GM18520 (cell line): Measurements from ENCODE around the gene PDZD2.
"Not testable (repeated sequence)": the region's sequence is repeated elsewhere in the genome, so short reads cannot be mapped to it uniquely, and the experiment has no call there.

Experiments used
- ATAC-seq: cut with Tn5 transposase; IDR thresholded peaks from one replicate; pipeline ENCODE4 v1.9.1; 2021; ENCODE audit not compliant: unreplicated experiment

Gene PDZD2

DNA sequence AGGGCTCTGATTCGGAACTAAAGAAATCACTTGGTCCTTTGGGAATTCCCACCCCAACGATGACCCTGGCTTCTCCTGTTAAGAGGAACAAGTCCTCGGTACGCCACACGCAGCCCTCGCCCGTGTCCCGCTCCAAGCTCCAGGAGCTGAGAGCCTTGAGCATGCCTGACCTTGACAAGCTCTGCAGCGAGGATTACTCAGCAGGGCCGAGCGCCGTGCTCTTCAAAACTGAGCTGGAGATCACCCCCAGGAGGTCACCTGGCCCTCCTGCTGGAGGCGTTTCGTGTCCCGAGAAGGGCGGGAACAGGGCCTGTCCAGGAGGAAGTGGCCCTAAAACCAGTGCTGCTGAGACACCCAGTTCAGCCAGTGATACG lies 451.8 kb downstream of the PDZD2 start:
- no peak for ATAC-seq

DNA sequence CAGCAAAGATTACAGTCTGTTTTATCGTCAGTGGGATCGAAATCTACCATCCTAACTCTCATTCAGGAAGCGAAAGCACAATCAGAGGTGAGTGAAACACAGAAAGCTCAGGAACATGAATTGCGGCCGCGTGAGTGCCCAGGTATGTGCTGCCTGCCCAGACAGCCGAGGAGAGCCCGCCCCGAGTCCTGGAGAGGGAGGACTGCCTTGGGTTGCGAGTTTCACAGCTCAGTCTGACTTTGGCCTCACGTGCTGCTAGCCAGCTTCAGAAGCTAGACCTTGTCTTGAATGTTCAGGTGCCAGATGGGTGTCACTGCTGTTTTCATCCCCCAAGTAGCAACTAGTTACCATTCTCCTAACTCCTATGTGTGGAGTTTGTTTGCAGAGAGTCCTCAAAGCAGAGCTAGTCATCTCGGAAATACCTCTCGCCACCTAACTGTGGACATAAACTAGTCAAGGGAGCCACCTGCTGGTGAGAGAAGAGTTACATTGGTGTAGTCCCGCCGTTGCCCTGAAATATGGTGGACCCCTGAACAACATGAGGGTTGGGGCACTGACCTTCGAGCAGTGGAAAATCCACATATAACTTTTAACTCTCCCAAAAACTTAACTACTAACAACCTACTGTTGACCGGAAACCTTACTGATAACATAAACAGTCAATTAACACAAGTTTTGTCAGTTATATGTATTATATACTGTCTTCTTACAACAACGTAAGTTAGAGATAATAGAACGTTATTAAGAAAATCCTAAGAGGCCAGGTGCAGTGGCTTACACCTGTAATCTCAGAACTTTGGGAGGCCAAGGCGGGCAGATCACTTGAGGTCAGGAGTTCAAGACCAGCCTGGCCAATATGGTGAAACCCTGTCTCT lies 454.2 kb downstream of the PDZD2 start:
- peak; percentile 90 for ATAC-seq

DNA sequence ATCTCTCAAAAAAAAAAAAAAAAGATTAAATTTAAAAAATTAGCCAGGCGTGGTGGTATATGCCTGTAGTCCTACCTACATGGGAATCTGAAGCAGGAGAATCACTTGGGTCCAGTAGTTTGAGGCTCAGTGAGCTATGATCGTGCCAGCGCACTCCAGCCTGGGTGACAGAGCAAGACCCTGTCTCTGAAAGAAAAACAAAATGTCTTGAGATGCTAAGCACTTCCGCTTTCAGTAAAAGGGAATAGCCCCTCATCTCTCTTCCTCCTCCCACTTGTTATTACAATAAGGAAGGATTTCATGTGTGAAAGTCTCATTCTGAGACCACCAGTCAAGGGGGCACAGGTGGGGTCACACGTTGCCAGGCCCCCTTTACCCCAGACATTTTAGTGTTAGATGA lies 455.8 kb downstream of the PDZD2 start:
- ATAC-seq: no peak

DNA sequence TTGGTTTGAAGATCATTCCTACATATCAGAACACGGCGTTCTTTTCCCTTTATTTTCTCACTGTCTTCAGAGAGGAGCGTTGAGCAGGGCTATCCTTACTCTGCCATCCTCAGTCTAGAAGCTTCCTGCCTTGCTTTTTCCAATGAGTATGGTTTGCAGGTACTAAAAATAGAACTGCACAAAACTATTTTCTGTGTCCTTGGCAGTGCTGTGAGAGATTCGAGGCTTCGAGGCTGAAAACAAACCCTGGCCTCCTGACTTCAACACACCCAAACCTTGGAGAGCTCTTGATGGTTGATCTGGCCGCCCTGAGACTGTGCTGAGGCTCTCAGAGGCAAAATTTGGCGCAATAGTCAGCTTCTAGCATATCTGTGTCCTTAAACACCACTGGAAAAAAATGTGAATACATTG lies 456.3 kb downstream of the PDZD2 start:
- no peak for ATAC-seq

DNA sequence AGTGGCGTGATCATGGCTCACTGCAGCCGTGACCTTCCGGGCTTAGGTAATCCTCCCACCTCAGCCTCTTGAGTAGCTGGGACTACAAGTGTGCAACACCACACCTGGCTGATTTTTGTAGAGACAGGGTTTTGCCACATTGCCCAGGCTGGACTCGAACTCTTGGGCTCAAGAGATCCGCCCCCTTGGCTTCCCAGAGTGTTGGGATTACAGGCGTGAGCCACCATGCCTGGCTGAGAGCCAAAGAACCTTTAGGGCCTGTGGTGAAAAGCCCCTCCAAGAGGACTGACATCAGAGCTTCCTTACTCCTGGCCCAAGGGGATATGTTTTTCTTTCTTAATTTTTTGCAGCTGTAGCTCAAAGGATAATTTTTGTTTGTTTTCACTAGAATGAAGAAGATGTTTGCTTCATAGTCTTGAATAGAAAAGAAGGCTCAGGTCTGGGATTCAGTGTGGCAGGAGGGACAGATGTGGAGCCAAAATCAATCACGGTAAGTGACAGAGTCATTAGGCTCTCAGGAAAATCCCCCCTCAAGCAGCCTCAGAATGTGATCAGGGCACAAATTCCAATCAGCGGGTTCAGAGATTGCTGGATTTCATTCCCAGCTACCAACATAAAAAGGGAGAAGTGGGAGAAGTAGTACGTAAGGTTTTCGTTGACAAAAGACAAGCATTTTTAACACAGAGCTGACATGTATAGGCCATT lies 458.1 kb downstream of the PDZD2 start:
- no peak for ATAC-seq

DNA sequence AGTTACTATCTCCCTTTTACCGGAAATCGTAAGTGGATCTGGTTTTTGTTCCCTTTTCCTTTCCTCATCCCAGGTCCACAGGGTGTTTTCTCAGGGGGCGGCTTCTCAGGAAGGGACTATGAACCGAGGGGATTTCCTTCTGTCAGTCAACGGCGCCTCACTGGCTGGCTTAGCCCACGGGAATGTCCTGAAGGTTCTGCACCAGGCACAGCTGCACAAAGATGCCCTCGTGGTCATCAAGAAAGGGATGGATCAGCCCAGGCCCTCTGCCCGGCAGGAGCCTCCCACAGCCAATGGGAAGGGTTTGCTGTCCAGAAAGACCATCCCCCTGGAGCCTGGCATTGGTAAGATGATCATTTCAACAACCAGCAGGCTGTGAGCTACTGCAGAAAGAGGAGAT lies 459.4 kb downstream of the PDZD2 start:
- ATAC-seq: no peak

DNA sequence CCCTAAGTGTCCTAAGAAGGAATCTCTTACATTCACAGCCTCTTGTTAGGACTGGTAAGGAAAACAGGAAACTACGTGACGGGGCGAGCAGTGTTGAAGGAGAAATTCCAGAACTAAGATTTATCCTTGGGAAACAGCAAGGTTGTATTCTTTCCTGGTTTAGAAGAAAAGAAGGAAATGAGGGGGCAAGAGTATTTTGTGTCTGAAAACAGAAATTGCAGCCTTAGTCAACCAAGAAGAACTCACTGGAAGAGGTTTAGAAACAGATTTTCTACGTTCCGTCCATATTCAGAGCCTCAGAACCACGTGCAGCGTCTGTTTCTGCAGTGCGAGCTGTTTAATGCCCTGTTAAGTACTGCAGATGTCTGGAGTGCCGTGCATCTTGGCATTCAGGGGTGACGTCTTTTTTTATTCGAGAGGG lies 460.0 kb downstream of the PDZD2 start:
- ATAC-seq: no peak

DNA sequence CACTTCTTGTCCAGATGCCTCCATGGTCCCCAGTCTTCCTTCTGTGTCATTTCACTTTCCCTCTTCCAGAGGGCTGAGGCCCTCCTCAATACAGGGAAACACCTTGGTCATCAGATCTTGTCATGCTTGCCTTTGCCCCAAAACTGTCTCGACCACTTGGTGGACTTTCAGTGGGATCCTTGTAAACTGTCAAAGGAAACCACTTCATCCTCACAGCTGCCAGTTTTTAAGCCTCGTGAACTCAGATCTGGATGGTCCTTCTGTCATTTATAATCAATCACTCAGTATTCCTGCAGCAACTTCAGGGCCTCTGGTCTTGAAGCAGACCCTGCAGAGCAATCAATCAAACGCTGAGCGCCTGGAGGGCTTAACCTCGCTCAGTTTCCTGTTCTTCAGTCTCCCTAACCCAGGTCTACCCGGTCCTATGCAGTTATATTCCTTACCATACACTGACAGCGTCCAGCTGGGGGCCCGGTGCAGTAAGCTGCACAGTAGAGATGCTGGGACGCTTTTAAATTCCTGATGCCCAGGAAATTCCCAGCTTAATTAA lies 460.6 kb downstream of the PDZD2 start:
- ATAC-seq: no peak

DNA sequence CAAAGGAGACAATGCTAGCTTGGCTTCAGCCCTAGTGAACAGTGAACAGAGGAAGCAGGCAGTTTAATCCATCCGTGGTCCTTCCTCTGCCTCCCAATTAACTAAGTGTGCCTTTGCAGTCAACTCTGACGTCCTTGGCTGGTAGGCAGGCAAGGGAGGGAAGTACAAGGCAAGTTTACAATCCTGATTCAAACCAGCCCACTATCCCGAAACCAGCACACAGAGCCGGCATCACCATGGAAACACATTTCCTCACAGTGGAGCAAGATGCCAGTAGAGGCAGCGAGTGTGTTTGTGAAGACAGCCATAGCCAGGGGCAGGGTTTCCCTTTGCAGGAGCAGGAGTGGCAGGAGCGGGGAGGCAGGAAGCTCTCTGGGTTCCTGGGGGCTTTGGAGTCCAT lies 461.3 kb downstream of the PDZD2 start:
- no peak for ATAC-seq

DNA sequence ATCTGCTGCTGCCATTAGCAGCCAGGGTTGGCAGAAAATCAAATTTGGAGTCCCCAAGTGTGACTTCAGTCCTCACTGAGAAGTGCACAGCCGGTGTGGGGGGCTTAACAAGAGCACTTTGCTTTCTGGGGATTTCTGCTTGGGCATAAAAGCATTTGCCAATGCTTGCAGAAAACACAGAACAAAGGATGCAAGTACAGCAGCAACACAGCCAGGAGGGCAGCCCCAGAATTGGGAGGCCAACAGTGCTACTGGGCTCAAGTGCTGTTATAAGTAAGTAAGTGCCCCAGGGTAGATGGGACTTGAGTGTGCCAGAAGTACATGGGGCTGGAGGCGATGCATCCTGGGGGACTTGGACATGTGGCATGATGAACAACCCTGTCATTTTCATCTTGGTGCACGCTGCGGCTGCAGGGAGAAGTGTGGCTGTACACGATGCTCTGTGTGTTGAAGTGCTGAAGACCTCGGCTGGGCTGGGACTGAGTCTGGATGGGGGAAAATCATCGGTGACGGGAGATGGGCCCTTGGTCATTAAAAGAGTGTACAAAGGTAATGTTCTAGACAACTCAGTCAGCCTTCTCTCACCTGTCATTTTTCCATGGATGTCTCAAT lies 461.9 kb downstream of the PDZD2 start:
- no peak for ATAC-seq

DNA sequence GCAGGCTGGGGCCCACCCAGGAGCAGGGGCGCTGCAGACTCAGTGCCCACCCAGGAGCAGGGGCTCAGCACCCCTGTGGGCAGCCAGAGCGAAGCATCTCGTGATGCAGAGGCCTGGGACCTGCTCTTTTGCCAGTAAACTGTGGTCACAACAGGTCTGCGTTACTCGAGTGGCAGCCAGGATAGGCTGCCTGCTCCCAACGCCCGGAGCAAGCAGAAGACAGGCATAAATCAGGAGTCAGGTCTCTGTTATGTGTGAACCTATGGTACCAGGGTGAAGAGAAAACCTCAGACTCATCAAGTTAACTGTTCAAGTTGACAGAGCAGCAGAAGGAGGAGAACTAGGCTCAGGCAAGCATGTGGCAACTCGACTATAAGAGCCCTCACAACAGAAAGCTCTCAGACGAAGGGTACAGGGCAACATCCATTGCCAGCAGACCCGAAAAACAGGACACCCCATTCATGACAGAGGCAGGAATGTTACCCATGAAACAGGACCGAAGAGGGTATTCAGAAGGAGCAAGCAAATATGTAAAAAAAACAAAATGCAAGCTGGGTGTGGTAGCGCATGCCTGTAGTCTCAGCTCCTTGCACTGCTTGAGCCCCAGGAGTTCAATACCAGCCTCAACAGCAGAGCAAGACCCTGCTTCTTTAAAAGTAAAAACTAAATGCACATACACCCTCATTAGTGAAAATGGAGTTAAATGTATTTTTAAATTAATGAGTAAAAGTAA lies 463.5 kb downstream of the PDZD2 start:
- no peak for ATAC-seq

DNA sequence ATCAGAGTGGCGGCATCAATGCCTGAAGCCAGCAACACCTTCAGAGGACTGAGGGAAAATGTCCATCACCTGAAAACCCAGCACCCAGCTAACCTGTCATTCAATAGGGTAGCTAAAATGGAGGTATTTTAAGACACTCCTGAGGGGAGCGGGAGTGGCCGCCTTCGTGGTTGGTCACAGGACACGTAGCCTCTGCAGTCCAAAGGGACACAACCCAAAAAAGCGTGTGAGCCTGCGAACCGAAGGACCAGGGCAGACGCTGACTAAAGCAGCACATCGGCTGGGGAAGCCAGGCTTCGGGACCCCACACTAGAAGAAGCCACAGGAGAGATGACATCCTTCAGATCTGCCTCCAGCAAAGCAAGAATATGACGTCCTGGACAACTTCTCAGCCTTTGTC lies 464.6 kb downstream of the PDZD2 start:
- ATAC-seq: no peak

DNA sequence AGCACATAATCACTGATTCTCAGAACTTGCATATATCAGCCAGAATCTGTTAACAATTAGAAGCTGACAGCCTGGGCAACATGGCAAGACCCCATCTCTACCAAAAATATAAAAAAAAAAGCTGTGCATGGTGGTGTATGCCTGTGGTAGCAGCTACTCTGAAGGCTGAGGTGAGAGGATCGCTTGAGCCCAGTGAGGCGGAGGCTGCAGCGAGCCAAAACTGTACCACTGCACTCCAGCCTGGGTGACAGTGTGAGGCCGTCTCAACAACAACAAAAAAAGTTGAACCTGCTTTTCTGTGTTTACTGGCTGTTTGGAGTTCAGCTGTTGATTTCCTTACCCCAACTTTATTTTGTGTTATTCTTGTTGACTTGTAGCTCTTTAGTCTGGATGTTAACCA lies 468.4 kb downstream of the PDZD2 start:
- no peak for ATAC-seq

DNA sequence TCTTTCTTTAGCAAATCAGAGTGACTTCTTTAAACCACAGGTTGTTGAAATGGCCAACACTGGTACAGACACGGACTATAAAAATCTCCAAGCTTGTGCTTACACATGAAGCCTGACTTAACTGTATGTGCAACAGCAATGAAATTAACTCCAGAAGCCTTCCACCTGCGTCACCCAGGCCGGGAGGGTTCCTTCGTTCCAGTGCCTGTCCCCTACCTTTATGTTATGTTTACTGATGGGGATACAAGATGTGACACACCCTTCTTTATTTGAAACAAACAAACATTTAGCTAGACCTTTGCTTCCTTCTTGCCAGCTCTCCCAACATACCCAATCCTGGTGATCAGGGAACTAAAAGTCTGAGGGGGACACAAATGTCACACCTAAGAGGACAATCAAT lies 469.2 kb downstream of the PDZD2 start:
- ATAC-seq: no peak

DNA sequence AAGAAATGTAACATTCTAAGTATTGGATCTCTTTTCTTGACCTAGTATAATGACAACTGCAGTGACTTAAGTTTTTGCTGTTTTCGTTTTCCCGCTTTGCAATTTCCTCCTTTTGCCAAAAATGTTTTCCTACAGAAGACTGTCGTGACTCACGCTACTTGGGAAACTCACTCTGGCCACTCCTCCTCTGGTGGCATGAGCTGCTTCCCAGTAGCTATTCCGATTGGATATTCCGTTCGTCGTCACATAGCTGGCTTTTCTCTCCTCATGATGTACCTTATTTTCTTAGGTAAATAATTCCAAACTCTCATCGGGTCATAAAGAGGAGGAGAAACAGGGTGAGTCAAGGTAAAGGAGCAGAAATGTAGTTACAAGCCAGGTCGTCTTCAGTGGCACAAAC lies 470.3 kb downstream of the PDZD2 start:
- ATAC-seq: no peak

DNA sequence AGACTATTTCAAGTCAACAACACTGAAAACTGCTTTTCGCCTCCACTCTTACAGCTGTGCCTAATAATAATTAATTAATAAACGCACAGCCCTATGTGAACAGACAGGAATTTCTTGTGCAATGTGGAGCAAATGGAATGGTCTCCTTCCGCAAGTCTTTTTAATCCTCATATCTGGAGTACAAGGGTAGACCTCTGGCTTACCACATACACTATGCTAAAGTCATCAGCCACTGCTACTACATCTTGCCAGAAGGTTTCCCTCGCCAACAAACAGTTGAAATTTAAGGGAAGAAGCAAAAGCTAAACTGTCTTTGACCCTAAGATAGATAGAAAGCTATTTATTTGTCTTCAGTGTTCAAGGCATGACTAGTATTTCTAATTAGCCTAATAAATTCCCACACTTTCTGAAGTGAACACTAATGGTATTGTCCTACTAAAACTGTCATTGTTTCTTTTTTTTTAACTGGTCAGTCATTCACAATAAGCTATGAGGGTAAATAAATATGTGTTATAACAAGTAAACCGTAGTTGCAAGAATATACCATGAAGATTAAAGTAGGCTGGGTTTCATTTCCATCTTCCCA lies 471.3 kb downstream of the PDZD2 start:
- no peak for ATAC-seq

DNA sequence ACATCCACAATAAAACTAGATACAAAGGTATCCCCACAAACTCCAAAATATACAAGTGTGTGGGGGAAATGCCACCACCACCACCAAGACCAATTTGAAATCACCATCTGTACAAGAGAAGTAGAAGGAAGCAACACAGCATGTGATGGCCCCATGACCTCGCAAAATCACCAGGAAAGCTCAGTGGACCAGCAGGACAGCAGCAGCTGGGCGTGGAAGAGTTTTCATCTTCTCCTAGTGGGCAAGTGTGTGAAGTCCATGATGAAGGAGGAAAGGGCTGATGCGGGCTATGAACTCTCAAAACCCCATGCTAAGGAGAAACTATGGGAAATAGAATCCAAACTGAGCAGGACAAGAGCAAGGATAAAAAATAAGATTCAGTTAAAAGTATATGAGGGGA lies 477.1 kb downstream of the PDZD2 start:
- ATAC-seq: no peak

DNA sequence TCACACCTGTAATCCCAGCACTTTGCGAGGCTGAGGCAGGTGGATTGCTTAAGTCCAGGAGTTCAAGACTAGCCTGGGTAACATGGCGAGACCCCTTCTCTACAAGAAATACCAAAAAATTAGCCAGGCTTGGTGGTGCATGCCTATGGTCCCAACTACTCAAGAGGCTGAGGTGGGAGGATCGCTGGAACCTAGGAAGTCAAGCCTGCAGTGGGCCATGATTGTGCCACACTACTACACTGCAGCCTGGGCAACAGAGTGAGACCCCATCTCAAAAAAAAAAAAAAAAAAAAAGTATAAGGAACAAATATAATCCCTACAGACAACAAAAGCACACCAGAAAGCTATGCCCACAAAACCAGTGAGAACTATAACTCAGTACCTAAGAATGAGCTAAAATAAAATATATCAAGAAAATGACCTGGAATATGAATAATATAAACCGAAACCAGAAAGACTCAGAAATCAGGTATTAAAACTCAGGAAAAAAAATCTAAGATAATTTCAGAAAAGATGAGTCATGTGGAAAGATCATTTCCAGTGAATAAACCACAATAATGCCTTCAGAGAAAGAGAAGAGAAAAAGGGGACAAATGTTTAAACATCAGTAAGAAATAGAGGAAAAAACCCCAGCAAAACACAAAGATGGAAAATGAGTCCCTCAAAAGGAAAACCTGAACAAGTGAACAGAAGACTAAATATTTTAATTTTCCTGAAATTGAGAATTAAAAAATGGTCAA lies 477.8 kb downstream of the PDZD2 start:
- ATAC-seq: no peak

DNA sequence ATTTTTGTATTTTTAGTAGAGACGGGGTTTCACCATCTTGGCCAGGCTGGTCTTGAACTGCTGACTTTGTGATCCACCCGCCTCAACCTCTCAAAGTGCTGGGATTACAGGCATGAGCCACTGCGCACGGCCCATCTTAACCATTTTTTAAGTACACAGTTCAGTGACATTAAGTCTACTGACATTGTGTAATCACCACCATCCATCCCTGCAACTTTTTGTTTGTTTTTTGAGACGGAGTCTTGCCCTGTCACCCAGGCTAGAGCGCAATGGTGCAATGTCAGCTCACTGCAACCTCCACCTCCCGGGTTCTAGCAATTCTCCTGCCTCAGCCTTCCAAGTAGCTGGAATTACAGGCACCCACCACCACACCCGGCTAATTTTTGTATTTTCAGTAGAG lies 480.0 kb downstream of the PDZD2 start:
- ATAC-seq: not testable (repeated sequence)
